GM19463 (cell line): Measurements from ENCODE around the gene KLF3.

Experiments used
- ATAC-seq: cut with Tn5 transposase; IDR thresholded peaks from one replicate; pipeline ENCODE4 v1.9.1; 2021; ENCODE audit warnings: mild to moderate bottlenecking, moderate library complexity; ENCODE audit not compliant: unreplicated experiment

KLF3 gene

GRCh38 chr4:38654273-38654672 lies 9.7 kb upstream of the KLF3 start:
- ATAC-seq: no peak

- ATAC-seq: no peak
Measured at GRCh38 chr4:38656111-38656510, 7.9 kb upstream of the KLF3 start.

GRCh38 chr4:38659346-38659745 lies 4.7 kb upstream of the KLF3 start:
- no peak for ATAC-seq

- no peak for ATAC-seq
Measured at GRCh38 chr4:38660838-38661237, 3.2 kb upstream of the KLF3 start.

GRCh38 chr4:38661371-38661770 lies 2.6 kb upstream of the KLF3 start:
- no peak for ATAC-seq

GRCh38 chr4:38662522-38663089 lies 1.4 kb upstream of the KLF3 start:
- ATAC-seq: no peak

- ATAC-seq: peak; percentile 51
Measured at GRCh38 chr4:38663090-38663800, 754 bp upstream of the KLF3 start.

- ATAC-seq: no peak
Measured at GRCh38 chr4:38664706-38665401, 855 bp downstream of the KLF3 start.

GRCh38 chr4:38665551-38666411 lies 1.8 kb downstream of the KLF3 start:
- ATAC-seq: no peak

- no peak for ATAC-seq
Measured at GRCh38 chr4:38666766-38667084, 2.7 kb downstream of the KLF3 start.

GRCh38 chr4:38667085-38667893 lies 3.3 kb downstream of the KLF3 start:
- ATAC-seq: no peak

GRCh38 chr4:38668203-38668971 lies 4.4 kb downstream of the KLF3 start:
- ATAC-seq: no peak

GRCh38 chr4:38669208-38669607 lies 5.2 kb downstream of the KLF3 start:
- no peak for ATAC-seq

GRCh38 chr4:38670109-38670901 lies 6.3 kb downstream of the KLF3 start:
- no peak for ATAC-seq

- peak; percentile 43 for ATAC-seq
Measured at GRCh38 chr4:38670939-38671591, 7.1 kb downstream of the KLF3 start.

- ATAC-seq: no peak
Measured at GRCh38 chr4:38671592-38671940, 7.6 kb downstream of the KLF3 start.

- ATAC-seq: no peak
Measured at GRCh38 chr4:38672074-38672396, 8.0 kb downstream of the KLF3 start.

- no peak for ATAC-seq
Measured at GRCh38 chr4:38672397-38673129, 8.6 kb downstream of the KLF3 start.
